B cell (primary cell): ENCODE measurements around the gene THEMIS. TPM values are rescaled to one million over a fixed set of nuclear protein-coding genes. Genes with fewer than 3 reads are reported as not detected.

Experiments used
- ATAC-seq: fragments of 200-7000 bp; cut with Tn5 transposase; one replicate; pipeline ENCODE4 v1.10.0; 2021; ENCODE audit warnings: low read depth, mild to moderate bottlenecking, moderate number of reproducible peaks, moderate library complexity
- CTCF ChIA-PET: fragments of 350-600 bp; sonication (Branson Sonifier 250); formaldehyde crosslinking; loops from one replicate; lab custom pipeline; 2021; ENCODE audit warnings: antibody characterized with exemption, inconsistent platforms; lab: Charles Lee
- POLR2A ChIA-PET: fragments of 350-600 bp; sonication (Branson Sonifier 250); formaldehyde crosslinking; loops from one replicate; lab custom pipeline; 2021; ENCODE audit warnings: antibody characterized with exemption; lab: Charles Lee
- DNase-seq: peaks from one replicate; pipeline ENCODE4 v3.0.0; 2013
- H2AFZ ChIP-seq: 2 replicates; pipeline ENCODE4 v1.6.1; 2012; ENCODE audit warnings: mild to moderate bottlenecking, low read depth, low read length; ENCODE audit not compliant: insufficient read depth, poor library complexity, severe bottlenecking
- H3K27ac ChIP-seq, 2 donors: 1 replicate in 1 of 2; 2 replicates in 1 of 2; pipeline ENCODE4 v1.5.1; 2012 to 2013; ENCODE audit warnings: low read length in 2 of 2, mild to moderate bottlenecking in 2 of 2, moderate library complexity in 1 of 2
- H3K27me3 ChIP-seq, 4 experiments: fragments of 200-600 bp in 1 of 4; sonication (generic) in 1 of 4; replicated peaks in 1 of 4; 1 replicate in 2 of 4; 2 replicates in 2 of 4; pipeline versions ENCODE4 v1.6.1 to v1.7.0; 2013 to 2016; ENCODE audit warnings: low read length in 3 of 4, mild to moderate bottlenecking in 2 of 4, mixed read lengths in 1 of 4, moderate library complexity in 1 of 4; ENCODE audit not compliant: insufficient read depth in 4 of 4, control insufficient read depth in 3 of 4; ENCODE audit errors: control extremely low read depth in 1 of 4
- H3K36me3 ChIP-seq, 2 experiments: replicated peaks in 1 of 2; 1 replicate in 1 of 2; 2 replicates in 1 of 2; pipeline versions ENCODE4 v1.6.1 to v1.7.1; 2013; ENCODE audit warnings: low read length in 1 of 2; ENCODE audit not compliant: insufficient read depth in 2 of 2, control insufficient read depth in 1 of 2; ENCODE audit errors: control extremely low read depth in 1 of 2, extremely low read depth in 1 of 2
- H3K4me1 ChIP-seq, 2 donors: fragments of 200-600 bp in 1 of 2; sonication (generic) in 1 of 2; 1 replicate in 1 of 2; 2 replicates in 1 of 2; pipeline versions ENCODE4 v1.5.1 to v1.6.1; 2013 to 2017; ENCODE audit warnings: low read length in 2 of 2; ENCODE audit not compliant: control insufficient read depth in 2 of 2, insufficient read depth in 2 of 2
- H3K4me2 ChIP-seq: replicated peaks from 2 replicates; pipeline ENCODE3; 2012; ENCODE audit warnings: mild to moderate bottlenecking, low read depth, low read length; ENCODE audit not compliant: poor library complexity, severe bottlenecking
- H3K4me3 ChIP-seq, 5 experiments: fragments of 200-600 bp in 1 of 5; sonication (generic) in 1 of 5; 1 replicate in 3 of 5; 2 replicates in 2 of 5; pipeline versions ENCODE4 v1.5.1 to v1.7.0; 2011 to 2016; ENCODE audit warnings: low read length in 4 of 5, mild to moderate bottlenecking in 4 of 5, low read depth in 2 of 5, control low read depth in 1 of 5, moderate library complexity in 1 of 5; ENCODE audit not compliant: insufficient read depth in 1 of 5; ENCODE audit errors: control extremely low read depth in 1 of 5, extremely low read depth in 1 of 5
- H3K79me2 ChIP-seq: fragments of 200-600 bp; sonication (generic); one replicate; pipeline ENCODE4 v1.6.0; 2016; ENCODE audit warnings: low read length; ENCODE audit not compliant: control insufficient read depth, insufficient read depth
- H3K9ac ChIP-seq: fragments of 200-600 bp; sonication (generic); 2 replicates; pipeline ENCODE4 v1.6.1; 2017; ENCODE audit warnings: mild to moderate bottlenecking, low read length, moderate library complexity
- H3K9me3 ChIP-seq, 3 donors: one replicate each; pipeline versions ENCODE4 v1.6.1 to v1.7.1; 2013; ENCODE audit warnings: low read length in 2 of 3; ENCODE audit not compliant: control insufficient read depth in 2 of 3, insufficient read depth in 1 of 3; ENCODE audit errors: control extremely low read depth in 1 of 3
- H4K20me1 ChIP-seq: 2 replicates; pipeline ENCODE4 v1.6.0; 2012; ENCODE audit warnings: mild to moderate bottlenecking, low read length; ENCODE audit not compliant: insufficient read depth, control insufficient read depth, poor library complexity, severe bottlenecking
- H3K27ac Mint-ChIP-seq: one replicate; pipeline ENCODE4 v1.8.0; 2021; ENCODE audit warnings: mixed read lengths
- H3K27me3 Mint-ChIP-seq: one replicate; pipeline ENCODE4 v1.8.0; 2021; ENCODE audit warnings: mixed read lengths
- H3K4me1 Mint-ChIP-seq: one replicate; pipeline ENCODE4 v1.8.0; 2021; ENCODE audit warnings: mixed read lengths
- H3K4me3 Mint-ChIP-seq: one replicate; pipeline ENCODE4 v1.8.0; 2021; ENCODE audit warnings: mixed read lengths
- H3K9me3 Mint-ChIP-seq: one replicate; pipeline ENCODE4 v1.8.0; 2022; ENCODE audit warnings: mixed read lengths; ENCODE audit not compliant: insufficient read depth
- EZH2 ChIP-seq: IDR thresholded peaks from 2 replicates; pipeline ENCODE4 v1.6.1; 2012; ENCODE audit warnings: borderline replicate concordance, low read depth, mild to moderate bottlenecking, moderate library complexity, low read length; ENCODE audit not compliant: insufficient read depth, poor library complexity, severe bottlenecking
- WGBS: methylation state at CpG from one replicate; pipeline ENCODE4 v1.1.5; 2013; ENCODE audit warnings: missing lambda C conversion rate; ENCODE audit not compliant: insufficient coverage; 5-methylcytosine and 5-hydroxymethylcytosine counted together
- intact Hi-C: fragments of 100-400 bp; cut with micrococcal nuclease; formaldehyde crosslinking; loops from one replicate; pipeline ENCODE4 v1.10.0; 2022
- polyA plus RNA-seq: library from polyadenylated mRNA; depleted of rRNA; stranded (reverse); fragments of >200 nt; gene quantifications from 2 replicates; pipeline ENCODE4 v1.2.3, GENCODE V29; 2012
- total RNA-seq, 2 donors: library from RNA; stranded (reverse); fragments of 120-200 nt in 1 of 2; gene quantifications; 1 replicate in 1 of 2; 2 replicates in 1 of 2; pipeline versions ENCODE4 v1.2.3 to v1.2.4, GENCODE V29; 2013 to 2022
- TF ChIP-seq, protein P1 (sequence below): fragments of 200-600 bp; IDR thresholded peaks from one replicate; pipeline ENCODE4 v1.8.0; 2022; ENCODE audit warnings: antibody characterized with exemption, mild to moderate bottlenecking

Gene THEMIS
- total and polyA plus RNA-seq, 2 donors (not counting 1 experiment from before 2014, with no cell fraction given) = 0.10 to 0.30 TPM

DNA sequence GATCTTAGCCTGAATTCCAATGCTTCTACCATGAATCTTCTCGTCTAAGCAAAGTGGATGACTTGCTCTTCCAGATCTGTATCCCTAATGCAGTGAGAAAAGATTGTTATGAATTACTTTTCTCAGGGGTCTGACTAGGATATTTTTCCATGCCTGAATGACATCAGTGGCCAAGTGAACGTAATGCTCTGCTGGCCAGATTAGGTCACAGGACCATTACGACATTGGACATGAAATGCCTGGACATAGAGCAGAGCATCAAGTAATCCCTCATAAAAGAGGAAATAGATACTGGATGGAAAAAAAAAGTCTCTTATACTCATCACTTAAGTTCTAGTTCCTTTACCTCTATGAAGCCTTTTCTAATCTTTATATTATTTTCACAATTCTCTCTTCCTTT is 12.1 kb upstream of the THEMIS start:
- H3K4me3 ChIP-seq = no peak overlapping the region
- Mint-ChIP-seq H3K4me1 (no peaks in the 10 kb centered on the region), H3K4me3 (no peak overlapping the region), H3K27me3 (no peaks in the 10 kb centered on the region), H3K9me3 (peaks cover 3% of the 10 kb centered on the region), H3K27ac (no peak overlapping the region)
- H3K4me2 ChIP-seq = no peak overlapping the region
- intact Hi-C loops = no loop called here
- ATAC-seq = no peak
- H4K20me1 ChIP-seq = no peaks in the 10 kb centered on the region
- H2AFZ ChIP-seq = no peak overlapping the region
- peaks cover 0 to 2% (median 0%) of the 10 kb centered on the region in 3 donors for H3K9me3 ChIP-seq
- H3K79me2 ChIP-seq = no peaks in the 10 kb centered on the region
- ChIA-PET POLR2A (no interaction called here), CTCF (no interaction called here)
- no peaks in the 10 kb centered on the region for H3K27me3 ChIP-seq
- no CpG with 5 or more reads among the region's 3 CpGs for WGBS
- no peaks in the 10 kb centered on the region for H3K36me3 ChIP-seq
- no peak for TF ChIP-seq EZH2
- TF ChIP-seq, protein P1, sequence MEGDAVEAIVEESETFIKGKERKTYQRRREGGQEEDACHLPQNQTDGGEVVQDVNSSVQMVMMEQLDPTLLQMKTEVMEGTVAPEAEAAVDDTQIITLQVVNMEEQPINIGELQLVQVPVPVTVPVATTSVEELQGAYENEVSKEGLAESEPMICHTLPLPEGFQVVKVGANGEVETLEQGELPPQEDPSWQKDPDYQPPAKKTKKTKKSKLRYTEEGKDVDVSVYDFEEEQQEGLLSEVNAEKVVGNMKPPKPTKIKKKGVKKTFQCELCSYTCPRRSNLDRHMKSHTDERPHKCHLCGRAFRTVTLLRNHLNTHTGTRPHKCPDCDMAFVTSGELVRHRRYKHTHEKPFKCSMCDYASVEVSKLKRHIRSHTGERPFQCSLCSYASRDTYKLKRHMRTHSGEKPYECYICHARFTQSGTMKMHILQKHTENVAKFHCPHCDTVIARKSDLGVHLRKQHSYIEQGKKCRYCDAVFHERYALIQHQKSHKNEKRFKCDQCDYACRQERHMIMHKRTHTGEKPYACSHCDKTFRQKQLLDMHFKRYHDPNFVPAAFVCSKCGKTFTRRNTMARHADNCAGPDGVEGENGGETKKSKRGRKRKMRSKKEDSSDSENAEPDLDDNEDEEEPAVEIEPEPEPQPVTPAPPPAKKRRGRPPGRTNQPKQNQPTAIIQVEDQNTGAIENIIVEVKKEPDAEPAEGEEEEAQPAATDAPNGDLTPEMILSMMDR = no peak
- DNase-seq = no peak
- no peak overlapping the region for H3K9ac ChIP-seq
- H3K27ac ChIP-seq = no peak overlapping the region
- no peaks in the 10 kb centered on the region for H3K4me1 ChIP-seq

DNA sequence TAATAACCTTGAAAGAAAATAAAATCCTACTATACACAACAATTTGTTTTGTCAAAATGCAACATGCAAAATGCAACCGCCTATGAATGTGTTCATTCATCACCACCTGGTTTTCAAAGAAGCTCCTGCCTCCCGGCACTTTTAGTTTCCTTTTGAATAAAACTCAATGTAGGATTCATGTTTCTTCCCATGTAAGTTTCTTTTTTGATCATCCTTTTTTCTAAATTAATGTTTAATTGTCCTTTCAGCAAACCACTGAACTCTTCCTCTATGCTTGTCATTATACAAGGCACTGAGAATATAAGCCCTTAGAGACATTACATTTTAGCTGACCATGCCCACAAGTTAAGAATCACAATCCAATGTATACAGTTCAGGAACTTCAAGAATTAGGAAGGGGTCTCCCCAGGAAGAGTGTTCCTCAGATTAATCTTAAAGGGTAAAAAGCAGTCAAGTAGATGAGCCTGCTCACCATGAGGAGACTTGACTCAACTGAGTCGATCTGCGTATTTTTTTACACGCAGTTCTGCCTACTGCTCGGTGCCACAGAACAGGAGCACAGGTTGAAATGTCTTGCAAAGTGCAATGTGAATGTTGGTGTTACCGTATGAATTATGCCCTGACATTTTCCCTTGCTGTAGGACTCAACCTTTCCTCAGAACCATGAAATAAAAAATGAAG is 7.2 kb upstream of the THEMIS start:
- Histone ChIP-seq H2AFZ (no peak overlapping the region), H3K9me3 (peaks cover 0 to 2% (median 0%) of the 10 kb centered on the region in 3 donors), H3K9ac (no peak overlapping the region), H3K36me3 (no peaks in the 10 kb centered on the region), H4K20me1 (no peaks in the 10 kb centered on the region), H3K79me2 (no peaks in the 10 kb centered on the region), H3K4me1 (no peaks in the 10 kb centered on the region), H3K4me3 (no peak overlapping the region), H3K4me2 (no peak overlapping the region), H3K27ac (no peak overlapping the region), H3K27me3 (no peaks in the 10 kb centered on the region)
- ChIA-PET CTCF (no interaction called here), POLR2A (no interaction called here)
- DNase-seq = no peak
- TF ChIP-seq, protein P1 = no peak
- no peak for TF ChIP-seq EZH2
- no peak overlapping the region for H3K4me3 Mint-ChIP-seq
- H3K27me3 Mint-ChIP-seq = no peaks in the 10 kb centered on the region
- intact Hi-C loops = no loop called here
- H3K27ac Mint-ChIP-seq = no peak overlapping the region
- no peaks in the 10 kb centered on the region for H3K4me1 Mint-ChIP-seq
- H3K9me3 Mint-ChIP-seq = peaks cover 5% of the 10 kb centered on the region
- no peak for ATAC-seq
- WGBS = 60% methylated on average over 1 of the region's 7 CpGs
